K562 (cell line): ENCODE measurements around the gene C1RL. TPM values are rescaled to one million over a fixed set of nuclear protein-coding genes. Genes with fewer than 3 reads are reported as not detected.

Experiments used
- ATAC-seq: fragments of 200-7000 bp; cut with Tn5 transposase; 3 replicates; pipeline ENCODE4 v1.9.1; 2020; ENCODE audit warnings: moderate library complexity
- BruUV-seq: library from RNA; stranded (reverse); fragments of 400-500 nt; replicated peaks from 2 replicates; lab custom pipeline; 2021; lab: Mats Ljungman, UMichigan
- CTCF ChIA-PET: fragments of 300-600 bp; formaldehyde crosslinking; extraction: SDS; loops from one replicate; lab custom pipeline; 2021; ENCODE audit warnings: low intra/inter-chr PET ratio; lab: Yijun Ruan, JAX
- POLR2A ChIA-PET: fragments of 300-600, 350-650 bp; sonication (Branson Sonifier 250); formaldehyde crosslinking; extraction: SDS; loops from one replicate; lab custom pipeline; 2021; ENCODE audit warnings: antibody characterized with exemption, inconsistent platforms; lab: Yijun Ruan, JAX
- DNase-seq, 4 experiments: peaks; one replicate each; pipeline versions ENCODE4 v3.0.0 to v3.0.0-alpha.2; 2011 to 2018; ENCODE audit warnings: low spot score in 3 of 4, mixed read lengths in 3 of 4; ENCODE audit errors: extremely low read depth in 1 of 4
- FAIRE-seq: peaks from 2 replicates; lab custom pipeline; 2011; peaks lifted over from hg19 to GRCh38; lab: Jason Lieb, UNC
- H2AFZ ChIP-seq: 2 replicates; pipeline ENCODE4 v1.6.0; 2011; ENCODE audit warnings: low read depth, low read length, control low read depth, inconsistent platforms
- H3K27ac ChIP-seq: fragments of 200-600 bp; 3 replicates; pipeline ENCODE4 v1.8.0; 2011; ENCODE audit warnings: low read depth, mild to moderate bottlenecking, control low read depth, inconsistent platforms, low read length, moderate library complexity, mixed read lengths; ENCODE audit errors: extremely low read depth
- H3K27me3 ChIP-seq, 2 experiments: fragments of 300-600 bp in 1 of 2; 2 replicates in 1 of 2; 3 replicates in 1 of 2; pipeline versions ENCODE4 v1.6.0 to v1.8.0; 2011; ENCODE audit warnings: inconsistent platforms in 2 of 2, low read length in 2 of 2, mild to moderate bottlenecking in 1 of 2, mixed read lengths in 1 of 2, moderate library complexity in 1 of 2; ENCODE audit not compliant: control insufficient read depth in 2 of 2, insufficient read depth in 2 of 2
- H3K36me3 ChIP-seq: fragments of 300-600 bp; 3 replicates; pipeline ENCODE4 v1.8.0; 2011; ENCODE audit warnings: mild to moderate bottlenecking, low read length, inconsistent platforms; ENCODE audit not compliant: control insufficient read depth, insufficient read depth
- H3K4me1 ChIP-seq, 2 experiments: fragments of 200-600 bp in 1 of 2; replicated peaks in 1 of 2; 2 replicates in 1 of 2; 3 replicates in 1 of 2; pipeline versions ENCODE4 v1.5.1 to v1.8.0; 2011; ENCODE audit warnings: inconsistent platforms in 2 of 2, low read length in 2 of 2, mild to moderate bottlenecking in 1 of 2, mixed read lengths in 1 of 2, moderate library complexity in 1 of 2; ENCODE audit not compliant: control insufficient read depth in 2 of 2, insufficient read depth in 2 of 2
- H3K4me2 ChIP-seq: 2 replicates; pipeline ENCODE4 v1.6.1; 2011; ENCODE audit warnings: low read length, control low read depth, inconsistent platforms, mixed read lengths; ENCODE audit not compliant: insufficient read depth
- H3K4me3 ChIP-seq: fragments of 200-600 bp; sonication (generic), shearing (Covaris generic); 2 replicates; pipeline ENCODE4 v1.5.1; 2016; ENCODE audit warnings: control low read depth, inconsistent platforms
- H3K79me2 ChIP-seq: fragments of 200-600 bp; 3 replicates; pipeline ENCODE4 v1.8.0; 2011; ENCODE audit warnings: low read length, inconsistent platforms; ENCODE audit not compliant: control insufficient read depth, insufficient read depth
- H3K9ac ChIP-seq, 2 experiments: 2 replicates each; pipeline versions ENCODE4 v1.6.0 to v1.6.1; 2011; ENCODE audit warnings: low read depth in 2 of 2, low read length in 2 of 2, control low read depth in 1 of 2, inconsistent platforms in 1 of 2, mild to moderate bottlenecking in 1 of 2, mixed read lengths in 1 of 2; ENCODE audit not compliant: insufficient read depth in 1 of 2
- H3K9me1 ChIP-seq: one replicate; pipeline ENCODE4 v1.6.0; 2011; ENCODE audit warnings: inconsistent platforms, mild to moderate bottlenecking, low read length, moderate library complexity; ENCODE audit not compliant: control insufficient read depth, insufficient read depth
- H3K9me3 ChIP-seq: replicated peaks from 2 replicates; pipeline ENCODE4 v1.5.1; 2011; ENCODE audit warnings: low read depth, low read length, inconsistent platforms; ENCODE audit not compliant: control insufficient read depth, insufficient read depth
- H4K20me1 ChIP-seq: replicated peaks from 2 replicates; pipeline ENCODE4 v1.6.1; 2011; ENCODE audit warnings: low read length, inconsistent platforms, mixed read lengths; ENCODE audit not compliant: control insufficient read depth, insufficient read depth
- CGGBP1 ChIP-seq: fragments of 250-450 bp; sonication (Bioruptor Pico); IDR thresholded peaks from 2 replicates; pipeline ENCODE4 v1.9.0; 2021; ENCODE audit warnings: mild to moderate bottlenecking
- CUX1 ChIP-seq: fragments of 200-800 bp; sonication (Bioruptor generic); IDR thresholded peaks from 2 replicates; pipeline ENCODE4 v1.6.1; 2016; ENCODE audit warnings: missing genetic modification characterization, missing compliant biosample characterization
- ETS1 ChIP-seq: conservative IDR thresholded peaks from 2 replicates; pipeline ENCODE4 v1.6.1; 2011; ENCODE audit warnings: low read depth, mild to moderate bottlenecking, low read length; ENCODE audit not compliant: control insufficient read depth
- KDM1A ChIP-seq, 2 experiments: fragments of 450-650 bp; IDR thresholded peaks; 2 replicates each; pipeline ENCODE4 v1.6.1; 2016; ENCODE audit warnings: mild to moderate bottlenecking in 2 of 2
- RAD21 ChIP-seq, 2 experiments: fragments of 250-450 bp in 1 of 2; fragments of 450-650 bp in 1 of 2; sonication (Bioruptor Pico) in 1 of 2; formaldehyde crosslinking in 1 of 2; IDR thresholded peaks in 1 of 2; conservative IDR thresholded peaks in 1 of 2; 2 replicates each; pipeline versions ENCODE4 v1.4.0 to v1.8.0; 2020 to 2022; ENCODE audit warnings: mild to moderate bottlenecking in 2 of 2, moderate library complexity in 1 of 2
- ZBTB17 ChIP-seq: fragments of 450-650 bp; formaldehyde crosslinking; IDR thresholded peaks from 2 replicates; pipeline ENCODE4 v1.4.0; 2020; ENCODE audit warnings: mild to moderate bottlenecking
- ZNF3 ChIP-seq: fragments of 250-450 bp; sonication (Bioruptor Pico); IDR thresholded peaks from 2 replicates; pipeline ENCODE4 v1.5.0; 2021; ENCODE audit warnings: mild to moderate bottlenecking, moderate library complexity
- ZNF444 ChIP-seq: fragments of 250-450 bp; sonication (Bioruptor Pico); IDR thresholded peaks from 2 replicates; pipeline ENCODE4 v1.4.0; 2020; ENCODE audit warnings: mild to moderate bottlenecking, moderate library complexity
- ZNF583 ChIP-seq: fragments of 250-450 bp; sonication (Bioruptor Pico); IDR thresholded peaks from 2 replicates; pipeline ENCODE4 v1.4.0; 2020
- ZNF766 ChIP-seq: fragments of 200-800 bp; sonication (Bioruptor generic); conservative IDR thresholded peaks from 2 replicates; pipeline ENCODE4 v1.6.1; 2016; ENCODE audit warnings: missing genetic modification characterization, missing compliant biosample characterization
- WGBS: fragments of 100-300 bp; shearing (Covaris generic); methylation state at CpG from one replicate; pipeline ENCODE4 v1.1.6; 2016; ENCODE audit warnings: low coverage, mixed read lengths; ENCODE audit not compliant: insufficient coverage; ENCODE audit errors: missing lambda C conversion rate; 5-methylcytosine and 5-hydroxymethylcytosine counted together
- in situ Hi-C: fragments of 300-500 bp; cut with MboI; formaldehyde crosslinking; loops from 4 replicates; pipeline ENCODE4 v1.15.0; 2018; ENCODE audit warnings: inconsistent platforms, mixed read lengths
- intact Hi-C: fragments of 100-400 bp; cut with micrococcal nuclease; formaldehyde crosslinking; loops from 2 replicates; pipeline ENCODE4 v1.14.2; 2022
- polyA plus RNA-seq, 8 experiments: library from polyadenylated mRNA; depleted of rRNA in 4 of 8; stranded (reverse) in 5 of 8; unstranded in 3 of 8; fragments of >200 nt; fragmentation: Nextera tagmentation in 2 of 8; fragmentation: Illumina TruSeq in 1 of 8; extraction: Ambion mirVana in 2 of 8; extraction: Trizol in 1 of 8; gene quantifications; 2 replicates each; pipeline versions ENCODE4 v1.2.1 to v1.2.3, GENCODE V29; 2011 to 2014; ENCODE audit warnings: inconsistent platforms in 1 of 8, missing spikeins in 1 of 8
- total RNA-seq, 7 experiments: library from RNA; depleted of rRNA in 6 of 7; stranded (reverse); fragments of >200 nt in 6 of 7; fragmentation: Illumina TruSeq in 2 of 7; extraction: Trizol in 2 of 7; gene quantifications; 2 replicates each; pipeline versions ENCODE4 v1.2.1 to v1.2.3, GENCODE V29; 2011 to 2021; ENCODE audit warnings: low replicate concordance in 1 of 7

The C1RL gene
- total and polyA plus RNA-seq, 9 of the 15 experiments (the other 6 are each of a cell fraction or from before 2014, with no cell fraction given): 1.4 to 10.7 (median 8.0) TPM

- TF ChIP-seq CUX1 (CRISPR knock-in tag) (no peak), KDM1A (IDR thresholded peaks at IDR 0.05) (no peak)
- TF ChIP-seq, all 486 proteins: peak for 3
These were observed 25.9 kb downstream of the C1RL start (continued) for GRCh38 chr12:7083125-7083524.

- Histone ChIP-seq H3K27ac (no peak overlapping the region), H3K79me2 (no peaks in the 10 kb centered on the region), H3K9me1 (no peaks in the 10 kb centered on the region), H2AFZ (no peak overlapping the region), H3K4me1 (peaks cover 0 to 3% of the 10 kb centered on the region in 2 experiments; a peak in 1 of 5 replicates), H3K27me3 (no peaks in the 10 kb centered on the region; a peak in 2 of 5 replicates), H3K4me2 (no peak overlapping the region), H3K9ac (no peak overlapping the region), H4K20me1 (no peaks in the 10 kb centered on the region), H3K9me3 (no peaks in the 10 kb centered on the region; the same call in 1 of the 2 replicates), H3K36me3 (no peaks in the 10 kb centered on the region), H3K4me3 (no peak overlapping the region)
- FAIRE-seq: no peak
- intact Hi-C loops: no loop called here
- ChIA-PET CTCF (no interaction called here), POLR2A (interaction anchor here (1.1 kb wide), 1 partner anchor 10 kb away, joined by 4 read pairs; no protein-coding TSS in a partner anchor)
- TF ChIP-seq ZBTB17: no peak
- TF ChIP-seq CGGBP1 (CRISPR knock-in tag): no peak
- TF ChIP-seq ETS1: no peak
- TF ChIP-seq ZNF3: no peak
- TF ChIP-seq ZNF583 (CRISPR knock-in tag): no peak
- TF ChIP-seq ZNF766 (CRISPR knock-in tag): no peak
- no peak for TF ChIP-seq RAD21 (CRISPR knock-in tag; conservative IDR thresholded peaks at IDR 0.05 in 1 of 2, IDR thresholded peaks at IDR 0.05 in 1 of 2)
- no peak for TF ChIP-seq ZNF444
- BruUV-seq: no TSS peak
- 33% methylated on average over 7 of the region's 14 CpGs for WGBS
- no peak for ATAC-seq
- no peak for DNase-seq
- in situ Hi-C loops: no loop called here
These were observed 28.0 kb downstream of the C1RL start for GRCh38 chr12:7081037-7081436.
